CD4-positive, alpha-beta T cell treated with Interleukin-6 for 4 hours (primary cell): ENCODE results near the gene PRLR.

Experiments used
- DNase-seq: peaks from one replicate; pipeline ENCODE4 v3.0.0-alpha.2; 2020; ENCODE audit warnings: mixed read lengths

PRLR gene

GRCh38 chr5:35233121-35233520 lies 2.8 kb upstream of the PRLR start:
- DNase-seq: no peak

- no peak for DNase-seq
These were observed 1.8 kb upstream of the PRLR start for GRCh38 chr5:35232124-35232523.

- DNase-seq: no peak
These were observed 930 bp downstream of the PRLR start for GRCh38 chr5:35229076-35230037.

- no peak for DNase-seq
These were observed 2.0 kb downstream of the PRLR start for GRCh38 chr5:35228310-35228709.

- DNase-seq: no peak
These were observed 2.6 kb downstream of the PRLR start for GRCh38 chr5:35227720-35228119.

GRCh38 chr5:35223787-35224395 lies 6.4 kb downstream of the PRLR start:
- no peak for DNase-seq

- DNase-seq: no peak
These were observed 9.3 kb downstream of the PRLR start for GRCh38 chr5:35220967-35221366.

GRCh38 chr5:35218981-35219380 lies 11.3 kb downstream of the PRLR start:
- DNase-seq: no peak

- no peak for DNase-seq
These were observed 16.2 kb downstream of the PRLR start for GRCh38 chr5:35214051-35214450.

- DNase-seq: no peak
These were observed 16.7 kb downstream of the PRLR start for GRCh38 chr5:35213608-35214007.

- no peak for DNase-seq
These were observed 17.9 kb downstream of the PRLR start for GRCh38 chr5:35212122-35212982.

GRCh38 chr5:35209862-35210261 lies 20.4 kb downstream of the PRLR start:
- no peak for DNase-seq

- no peak for DNase-seq
These were observed 24.7 kb downstream of the PRLR start for GRCh38 chr5:35205606-35206005.

GRCh38 chr5:35205186-35205585 lies 25.1 kb downstream of the PRLR start:
- no peak for DNase-seq

GRCh38 chr5:35203403-35203802 lies 26.9 kb downstream of the PRLR start:
- no peak for DNase-seq

GRCh38 chr5:35202319-35203111 lies 27.8 kb downstream of the PRLR start:
- DNase-seq: no peak

- DNase-seq: no peak
These were observed 29.0 kb downstream of the PRLR start for GRCh38 chr5:35201291-35201690.

- no peak for DNase-seq
These were observed 30.4 kb downstream of the PRLR start for GRCh38 chr5:35199886-35200285.

- no peak for DNase-seq
These were observed 31.6 kb downstream of the PRLR start for GRCh38 chr5:35198686-35199085.

GRCh38 chr5:35198075-35198474 lies 32.2 kb downstream of the PRLR start:
- no peak for DNase-seq

- no peak for DNase-seq
These were observed 32.9 kb downstream of the PRLR start for GRCh38 chr5:35197351-35197750.

GRCh38 chr5:35195472-35195852 lies 34.8 kb downstream of the PRLR start:
- no peak for DNase-seq
